Activated CD4-positive, alpha-beta T cell treated with anti-CD3 and anti-CD28 coated beads for 4 hours (primary cell): ENCODE data around the gene DUSP7.
"Not testable (repeated sequence)": the region's sequence is repeated elsewhere in the genome, so short reads cannot be mapped to it uniquely, and the experiment has no call there.

Source experiments
- DNase-seq, 2 donors: peaks; one replicate each; pipeline ENCODE4 v3.0.0-alpha.2; 2020

DUSP7 gene

DNA sequence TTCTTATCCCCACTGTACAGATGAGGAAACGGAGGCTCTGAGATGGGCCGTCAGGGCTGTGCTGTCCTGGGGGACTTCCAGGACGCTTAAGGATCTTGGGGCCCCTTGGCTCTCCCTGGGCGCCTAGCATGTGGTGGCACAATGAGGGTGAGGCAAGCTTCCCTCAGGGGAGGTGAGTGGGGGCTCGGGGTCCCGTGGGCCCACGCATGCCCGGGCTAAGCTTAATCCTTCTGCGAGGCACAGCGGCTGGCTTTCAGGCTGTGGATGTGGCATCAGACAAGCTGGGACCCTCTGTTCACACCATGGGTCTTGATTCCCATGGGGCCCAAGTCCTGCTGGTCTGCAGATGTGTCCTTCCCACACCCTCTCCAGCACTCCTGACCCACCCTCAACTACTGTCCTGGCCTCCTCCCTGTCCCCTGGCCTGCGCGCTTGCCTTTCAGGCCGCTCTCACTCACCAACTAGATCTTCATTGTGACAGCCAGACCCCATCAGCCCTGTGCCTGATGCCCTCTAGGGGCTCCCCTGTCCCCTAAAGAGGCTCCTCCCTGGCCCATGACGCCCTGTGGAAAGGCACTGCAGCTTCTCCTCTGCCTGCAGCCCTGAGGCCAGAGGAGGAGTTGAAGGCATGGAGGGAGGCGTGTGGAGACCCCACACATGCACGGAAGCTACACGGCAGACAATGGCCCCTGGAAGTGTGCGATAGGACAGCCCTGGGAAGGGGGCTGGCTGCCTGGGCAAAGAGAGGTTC, 11.3 kb downstream of the DUSP7 start:
- DNase-seq: no peak

DNA sequence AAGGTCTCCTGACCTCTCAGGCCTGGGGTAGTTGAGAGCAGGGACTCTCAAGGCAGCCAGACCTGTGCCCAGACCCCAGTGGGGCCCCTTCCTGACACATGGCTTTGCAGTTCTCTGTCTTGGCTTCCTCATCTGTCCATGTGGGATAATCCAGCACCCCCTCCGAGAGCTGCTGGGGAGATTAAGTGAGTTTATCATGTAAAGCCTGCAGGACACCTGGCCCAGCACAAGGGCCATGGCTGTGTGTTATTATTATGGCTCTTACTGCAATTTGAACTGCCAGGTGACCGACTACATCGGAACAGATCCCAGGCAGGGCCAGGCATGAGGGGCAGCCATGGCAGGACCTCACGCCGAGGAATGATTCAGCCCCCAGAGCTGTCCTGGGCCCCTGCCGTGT, 12.6 kb downstream of the DUSP7 start:
- no peak for DNase-seq

DNA sequence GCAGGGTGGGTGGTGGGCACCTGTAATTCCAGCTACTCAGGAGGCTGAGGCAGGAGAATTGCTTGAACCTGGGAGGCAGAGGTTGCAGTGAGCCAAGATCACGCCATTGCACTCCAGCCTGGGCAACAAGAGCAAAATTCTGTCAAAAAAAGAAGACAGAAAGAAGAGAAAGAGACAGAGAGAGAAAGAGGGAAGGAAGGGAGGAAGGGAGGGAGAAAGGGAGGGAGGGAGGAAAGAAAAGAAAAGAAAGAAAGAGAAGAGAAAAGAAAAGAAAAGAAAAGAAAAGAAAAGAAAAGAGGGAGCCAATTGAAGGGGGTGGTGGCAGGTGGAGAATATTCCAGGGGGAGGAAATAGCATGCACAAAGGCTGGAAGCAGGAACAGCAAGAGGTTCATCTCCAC, 13.3 kb downstream of the DUSP7 start:
- not testable (repeated sequence) for DNase-seq

DNA sequence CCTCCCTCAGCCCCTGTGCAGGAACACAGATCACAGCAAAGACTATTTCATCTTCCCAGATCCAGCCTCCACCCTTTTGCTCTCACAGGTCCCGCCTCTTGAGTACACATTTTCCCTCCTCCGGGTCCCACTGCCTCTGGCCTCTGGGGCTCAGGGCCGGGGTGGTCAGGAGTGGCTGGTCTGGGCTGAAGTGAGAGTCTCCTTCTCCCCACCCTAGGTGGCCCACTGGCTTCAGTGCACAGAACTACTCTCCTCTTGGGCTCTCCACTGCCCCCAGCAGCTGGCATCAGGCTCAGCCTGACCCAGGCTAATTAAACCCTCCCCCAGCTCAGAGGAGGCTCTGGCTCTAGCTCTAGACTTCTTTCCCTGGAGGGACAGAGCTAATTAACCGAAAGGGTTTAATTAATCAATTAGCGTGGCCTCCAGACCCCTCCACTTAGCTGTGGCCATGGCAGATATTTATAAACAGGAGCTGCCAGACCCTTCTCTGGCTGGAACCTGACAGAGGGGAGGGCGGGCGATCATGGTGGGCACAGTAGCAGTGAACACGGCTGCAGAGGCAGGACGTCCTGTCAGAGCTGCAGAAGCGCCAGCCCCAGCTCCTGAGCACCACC, 15.1 kb downstream of the DUSP7 start:
- DNase-seq: no peak

DNA sequence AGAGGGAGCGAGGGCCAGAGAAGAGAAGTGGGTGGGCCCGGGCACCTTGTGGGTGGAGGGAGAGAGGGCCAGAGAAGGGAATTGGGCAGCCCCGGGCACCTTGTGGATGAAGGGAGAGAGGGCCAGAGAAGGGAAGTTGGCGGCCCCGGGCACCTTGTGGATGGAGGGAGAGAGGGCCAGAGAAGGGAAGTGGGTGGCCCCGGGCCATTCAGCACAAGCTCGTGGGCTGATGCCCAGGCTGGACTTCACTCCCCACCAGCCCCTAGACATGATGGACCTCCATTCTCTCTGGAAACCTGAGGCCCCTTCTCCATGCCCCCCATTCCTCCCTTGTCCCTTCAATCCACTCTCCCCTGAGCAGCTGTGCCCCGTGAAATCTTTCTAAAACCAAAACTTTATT, 15.8 kb downstream of the DUSP7 start:
- no peak for DNase-seq

DNA sequence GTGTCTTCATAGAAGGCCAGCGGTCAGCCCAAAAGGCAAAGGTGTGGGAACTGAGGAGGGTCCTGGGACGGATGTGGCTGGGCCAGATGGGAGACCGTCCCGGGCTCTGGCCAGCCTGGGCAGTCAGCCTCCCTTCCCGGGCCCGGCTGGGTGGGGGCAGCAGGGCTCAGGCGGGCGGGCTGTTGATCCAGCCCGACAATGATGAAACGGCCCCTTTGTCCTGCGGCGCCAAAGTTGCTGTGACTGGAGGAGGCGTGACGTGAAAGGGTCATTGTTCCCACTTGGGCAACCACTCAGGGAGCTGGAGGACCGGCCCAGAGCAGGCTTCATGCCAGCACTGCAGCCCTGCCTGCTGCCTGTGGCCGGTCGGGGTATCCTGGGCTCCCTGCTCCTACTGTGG, 16.5 kb downstream of the DUSP7 start:
- DNase-seq: no peak

DNA sequence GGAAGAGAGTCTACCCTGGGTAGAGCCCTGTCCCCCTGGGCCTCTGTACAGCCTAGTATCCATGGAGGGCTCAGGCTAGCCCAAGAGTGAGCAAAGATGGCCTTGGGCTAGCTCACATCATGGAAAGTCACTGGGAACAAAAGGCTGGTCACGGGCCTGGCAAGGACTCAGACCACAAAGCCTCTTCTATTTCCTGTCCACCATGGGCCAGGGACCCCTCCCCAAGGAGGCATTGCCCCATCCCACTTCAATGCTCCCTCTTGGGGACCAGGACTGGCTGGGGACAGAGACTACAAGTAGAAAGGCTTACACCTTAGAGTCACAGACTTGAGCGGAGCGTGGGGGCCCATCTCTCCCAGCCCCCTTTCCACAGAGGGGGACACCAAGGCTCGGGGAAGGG, 16.9 kb downstream of the DUSP7 start:
- no peak for DNase-seq

DNA sequence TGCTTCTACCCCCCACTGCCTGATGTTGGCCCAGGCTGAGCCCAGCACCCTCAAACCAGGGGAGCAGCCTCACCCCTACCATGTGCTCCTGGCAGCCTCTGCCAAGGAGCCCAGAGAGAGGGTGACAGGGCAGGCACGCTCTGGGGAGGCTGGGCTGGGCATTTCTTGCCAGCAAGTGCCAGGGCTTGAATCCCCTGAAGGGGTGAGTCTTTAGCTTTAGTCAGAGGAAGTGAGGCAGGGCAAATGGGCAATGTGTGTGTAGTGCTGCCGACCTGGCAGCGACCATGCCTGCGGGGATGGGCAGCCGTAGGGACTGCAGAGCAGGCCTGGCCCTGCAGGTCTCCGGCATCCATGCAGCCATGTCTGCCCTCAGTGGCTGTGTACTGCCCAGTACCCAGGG, 18.1 kb downstream of the DUSP7 start:
- no peak for DNase-seq

DNA sequence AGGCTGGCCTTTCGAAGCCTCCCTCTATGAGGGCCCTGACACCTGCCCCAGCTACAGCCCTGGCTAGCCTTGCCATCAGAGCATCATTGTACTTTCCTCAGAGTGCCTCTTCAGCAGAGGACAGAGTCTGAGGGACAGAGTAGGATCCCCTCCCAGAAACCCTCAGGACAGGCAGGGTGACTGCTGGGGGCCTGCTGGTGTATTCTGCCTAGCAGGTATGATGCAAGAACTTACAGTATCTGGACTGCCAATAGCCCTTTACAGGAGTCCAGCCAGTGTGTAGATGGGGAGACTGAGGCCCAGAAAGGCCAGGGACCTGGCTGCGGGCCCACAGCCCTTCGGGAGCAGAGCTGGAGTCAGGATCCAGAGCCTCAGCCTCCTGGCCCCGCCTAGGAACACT, 19.1 kb downstream of the DUSP7 start:
- no peak for DNase-seq

DNA sequence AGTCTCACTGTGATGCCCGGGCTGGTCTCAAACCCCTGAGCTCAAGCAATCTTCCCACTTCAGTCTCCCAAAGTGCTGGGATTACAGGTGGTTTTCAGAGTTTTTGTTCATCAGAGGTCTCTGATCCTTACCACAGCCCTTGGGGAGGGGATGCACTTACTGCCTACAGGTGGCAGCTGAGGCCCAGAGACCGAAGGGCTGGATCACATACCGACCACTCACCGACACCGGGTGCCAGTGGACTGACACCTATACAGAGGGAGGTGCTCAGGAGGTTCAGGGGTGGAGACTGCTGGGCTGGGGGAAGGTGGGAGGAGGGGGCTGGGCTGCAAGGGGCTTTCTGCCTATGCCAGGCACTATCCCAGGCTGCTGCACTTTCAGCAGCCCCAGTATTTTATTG, 19.5 kb downstream of the DUSP7 start:
- peak in 1 of 2 donors; percentile 26 for DNase-seq

DNA sequence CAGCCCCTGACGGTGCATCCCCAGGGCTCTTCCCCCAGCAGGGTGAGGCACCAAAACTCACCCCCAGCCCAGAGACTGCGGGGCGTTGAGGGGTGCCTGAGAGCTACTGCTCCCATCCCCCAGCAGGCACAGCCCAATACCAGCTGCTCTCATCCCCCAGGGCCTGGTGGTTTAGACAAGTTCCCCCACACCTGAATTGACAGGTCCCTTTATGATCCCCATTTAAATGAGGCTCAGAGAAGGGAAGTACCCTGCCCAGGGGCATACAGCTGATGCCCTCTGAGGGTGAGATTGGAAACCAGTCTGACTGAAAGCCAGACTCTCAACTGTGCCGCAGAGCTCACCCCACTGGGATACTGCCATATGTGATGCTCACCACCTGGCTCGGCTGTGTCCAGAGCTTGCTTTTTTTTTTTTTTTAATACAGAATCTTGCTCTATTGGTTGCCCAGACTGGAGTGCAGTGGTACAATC, 20.1 kb downstream of the DUSP7 start:
- DNase-seq: no peak

DNA sequence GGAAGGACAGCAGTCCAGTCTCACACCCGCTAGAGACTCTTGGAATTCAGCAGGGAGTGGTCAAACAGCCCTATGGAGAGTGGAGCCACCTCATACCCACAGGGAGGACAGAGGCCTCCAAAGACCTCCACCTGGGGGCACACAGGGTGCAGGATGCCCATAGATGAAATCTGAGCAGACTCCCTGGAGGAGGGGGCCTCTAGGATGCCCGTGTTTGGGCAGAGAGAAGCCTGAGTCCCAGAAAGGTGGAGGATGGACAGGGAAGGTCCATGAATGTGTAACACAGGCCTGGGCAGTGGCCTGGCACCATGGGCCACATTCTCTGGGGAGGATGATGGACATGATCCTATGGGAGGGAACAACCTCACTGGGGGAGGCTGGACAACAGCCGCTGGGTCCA, 21.7 kb downstream of the DUSP7 start:
- DNase-seq: no peak

DNA sequence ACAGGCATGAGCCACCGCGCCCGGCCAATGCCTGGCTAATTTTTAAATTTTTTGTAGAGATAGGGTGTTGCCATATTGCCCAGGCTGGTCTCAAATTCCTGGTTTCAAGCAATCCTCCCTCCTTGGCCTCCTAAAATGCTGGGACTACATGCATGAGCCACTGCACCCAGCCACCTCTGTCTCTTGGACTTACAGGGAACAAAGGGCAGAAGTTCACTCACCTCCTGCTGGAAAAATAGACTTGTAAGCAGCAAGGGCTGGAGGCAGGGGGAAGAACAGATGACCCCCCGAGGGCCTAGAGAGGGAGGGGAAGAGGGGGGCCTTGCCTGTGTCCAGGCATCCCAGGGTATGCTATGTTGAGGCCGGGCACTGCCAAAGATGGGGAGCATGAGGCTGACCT, 22.2 kb downstream of the DUSP7 start:
- DNase-seq: no peak

DNA sequence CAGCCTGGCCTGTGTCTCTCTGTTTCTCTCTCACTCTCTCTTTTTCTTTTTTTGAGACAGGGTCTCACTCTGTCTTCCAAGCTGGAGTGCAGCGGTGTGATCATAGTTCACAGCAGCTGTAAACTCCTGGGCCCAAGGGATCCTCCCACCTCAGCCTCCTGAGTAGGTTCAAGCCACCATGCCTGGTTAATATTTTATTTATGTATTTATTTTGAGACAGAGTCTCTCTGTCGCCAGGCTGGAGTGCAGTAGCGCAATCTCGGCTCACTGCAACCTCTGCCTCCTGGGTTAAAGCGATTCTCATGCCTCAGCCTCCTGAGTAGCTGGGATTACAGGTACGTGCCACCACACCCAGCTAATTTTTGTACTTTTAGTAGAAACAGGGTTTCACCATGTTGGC, 22.6 kb downstream of the DUSP7 start:
- not testable (repeated sequence) for DNase-seq

DNA sequence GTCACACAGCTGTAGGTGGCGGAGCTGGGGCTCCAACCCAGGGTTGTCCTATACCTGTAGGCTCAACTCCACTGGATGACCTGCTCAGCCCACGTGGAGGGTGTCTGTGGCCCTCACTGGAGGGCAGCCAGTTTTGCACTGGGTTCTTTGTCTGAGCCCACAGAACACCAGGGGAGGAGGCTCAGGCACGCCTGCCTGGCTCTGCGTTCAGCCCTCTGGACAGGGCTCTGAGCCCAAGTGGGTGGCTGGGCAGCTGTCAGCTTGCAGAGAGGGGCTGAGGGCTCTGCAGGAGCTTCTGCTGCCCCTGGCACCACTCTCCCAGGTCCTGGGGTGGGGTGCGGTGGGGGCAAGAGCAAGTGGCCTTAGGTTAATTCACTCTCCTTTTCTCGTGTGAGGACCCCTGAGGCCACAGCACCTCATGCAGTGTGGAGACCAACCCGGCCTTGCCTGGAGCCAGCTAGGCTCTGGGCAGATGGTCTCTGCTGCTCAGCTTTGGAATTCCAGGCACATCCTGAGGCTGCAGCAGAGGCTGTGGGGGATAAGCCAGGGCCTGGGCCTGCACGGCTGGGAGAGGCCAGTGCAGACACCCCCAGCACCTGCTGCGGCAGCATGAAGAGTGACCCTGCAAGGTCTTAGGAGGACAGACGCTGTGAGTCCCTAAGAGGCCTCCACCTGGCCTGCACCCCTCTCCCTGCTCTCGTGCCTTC, 23.5 kb downstream of the DUSP7 start:
- no peak for DNase-seq

DNA sequence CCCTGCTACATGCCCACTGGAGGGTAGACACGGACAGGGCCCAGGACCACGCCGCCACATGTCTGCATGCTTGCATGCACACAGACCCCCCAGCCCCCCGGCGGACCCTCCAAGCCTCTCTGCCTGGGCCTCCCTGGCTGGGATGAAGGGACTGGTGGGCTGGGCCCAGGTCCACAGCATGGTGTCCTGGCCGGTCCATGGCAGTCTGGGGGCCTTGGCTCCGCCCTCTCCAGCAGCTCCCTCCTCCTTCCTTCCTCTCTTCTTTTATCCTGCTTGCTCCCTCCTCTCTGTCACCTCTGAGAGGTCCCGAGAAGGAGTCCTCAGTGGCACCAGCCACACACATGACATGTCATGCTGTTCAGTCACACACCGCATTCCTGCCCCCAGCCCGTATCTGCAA, 24.5 kb downstream of the DUSP7 start:
- DNase-seq: no peak

DNA sequence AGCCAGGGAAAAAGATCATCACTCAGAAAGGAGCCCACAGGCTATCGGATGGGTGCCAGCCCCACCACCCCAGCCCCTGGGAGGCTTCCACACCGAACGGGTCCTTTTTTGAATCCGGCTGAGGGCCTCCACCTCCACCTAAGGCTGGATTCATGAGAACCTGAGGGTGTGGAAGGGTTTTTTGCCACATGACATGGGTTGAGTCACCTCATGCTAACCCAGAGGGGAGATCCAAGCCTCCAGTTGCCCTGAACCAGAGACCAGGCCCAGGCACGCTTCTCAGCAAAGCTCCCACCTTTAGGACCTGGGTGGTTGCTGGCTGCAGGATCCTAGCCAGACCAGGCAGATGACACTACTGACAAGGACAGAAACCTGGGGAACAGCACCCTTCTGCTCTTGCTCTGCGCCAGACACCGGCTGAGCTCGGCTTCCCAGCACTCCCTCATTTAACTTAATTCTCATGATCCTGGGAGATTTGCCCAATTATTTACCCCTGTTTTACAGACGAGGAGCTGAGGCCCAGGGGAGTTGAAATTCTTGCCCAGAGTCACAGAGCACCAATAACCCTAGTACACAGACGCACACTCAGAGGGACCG, 25.6 kb downstream of the DUSP7 start:
- no peak for DNase-seq

DNA sequence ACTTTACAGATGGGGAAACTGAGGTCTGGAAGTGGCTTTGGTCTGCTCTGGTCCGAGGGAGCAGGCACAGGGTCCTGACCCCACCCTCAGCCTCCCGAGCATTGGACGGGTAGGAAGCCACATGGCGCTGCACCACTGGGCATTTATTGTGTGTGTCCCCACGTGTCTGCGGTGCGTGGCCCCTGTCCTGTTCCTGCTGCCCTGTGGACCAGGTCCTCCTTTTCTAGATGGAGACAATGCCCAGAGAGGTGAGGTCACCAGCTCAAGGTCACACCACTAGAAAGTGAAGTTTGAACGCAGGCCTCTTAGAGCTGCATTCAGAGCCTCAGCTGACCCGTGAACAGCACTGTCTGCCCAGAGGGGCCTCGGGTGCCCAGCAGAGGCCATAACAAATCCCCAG, 26.8 kb downstream of the DUSP7 start:
- DNase-seq: no peak

DNA sequence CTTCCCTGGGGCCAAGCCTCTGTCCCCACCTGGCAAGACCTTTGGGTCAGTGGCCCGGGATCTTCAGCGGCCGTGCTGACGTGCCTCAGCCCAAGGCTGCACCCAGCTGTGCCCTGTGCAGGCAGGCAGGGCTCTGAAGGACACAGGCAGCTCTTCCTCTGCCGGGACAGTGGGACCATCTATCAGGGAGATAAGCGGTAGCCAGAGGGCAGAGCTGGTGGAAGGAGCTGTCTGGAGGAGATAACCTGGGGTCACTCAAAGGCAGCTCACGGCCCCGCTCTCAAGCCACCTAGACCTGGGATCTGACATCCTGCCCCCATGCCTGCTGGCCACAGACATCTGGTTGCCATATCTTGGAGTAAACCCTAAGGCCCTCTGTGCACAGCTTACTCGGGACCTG, 27.3 kb downstream of the DUSP7 start:
- DNase-seq: no peak

DNA sequence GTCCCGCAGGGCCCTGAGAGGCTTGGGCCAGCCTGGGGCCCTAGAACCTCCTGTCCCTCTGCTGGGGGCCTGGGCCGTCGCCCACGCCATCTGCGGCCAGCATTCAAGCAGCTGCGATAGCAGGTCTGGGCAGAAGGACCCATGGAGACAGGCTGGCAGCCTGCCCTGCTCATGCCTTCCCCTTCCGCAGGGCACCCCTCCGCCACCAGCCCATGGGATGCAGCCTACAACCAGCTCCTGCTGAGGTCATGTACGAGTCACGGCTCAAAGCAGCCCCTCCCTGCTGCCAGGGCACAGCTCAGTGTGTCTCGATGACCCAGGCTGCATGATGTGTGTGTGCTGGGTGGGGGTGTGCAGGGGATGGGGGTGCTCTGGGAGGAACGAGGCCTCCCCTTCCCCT, 27.8 kb downstream of the DUSP7 start:
- DNase-seq: no peak

DNA sequence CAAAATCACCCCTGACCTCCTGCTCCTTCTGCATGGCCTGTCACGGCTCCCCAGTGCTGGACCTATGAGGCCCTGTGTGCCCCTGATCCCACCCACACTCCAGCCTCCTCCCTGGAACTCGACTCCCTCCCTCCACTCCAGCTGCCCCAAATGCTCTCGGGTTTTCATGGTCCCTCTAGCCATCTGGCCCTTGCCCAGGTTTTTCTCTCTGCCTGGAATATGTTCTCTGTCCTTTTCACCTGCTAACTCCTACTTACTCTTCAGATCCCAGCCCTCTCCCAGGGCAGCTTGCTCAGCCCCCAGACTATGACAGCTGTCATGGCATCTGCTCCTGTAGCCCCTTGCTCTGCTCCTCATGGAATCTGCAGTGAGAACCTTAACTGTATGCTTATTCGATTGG, 30.3 kb downstream of the DUSP7 start:
- DNase-seq: no peak

DNA sequence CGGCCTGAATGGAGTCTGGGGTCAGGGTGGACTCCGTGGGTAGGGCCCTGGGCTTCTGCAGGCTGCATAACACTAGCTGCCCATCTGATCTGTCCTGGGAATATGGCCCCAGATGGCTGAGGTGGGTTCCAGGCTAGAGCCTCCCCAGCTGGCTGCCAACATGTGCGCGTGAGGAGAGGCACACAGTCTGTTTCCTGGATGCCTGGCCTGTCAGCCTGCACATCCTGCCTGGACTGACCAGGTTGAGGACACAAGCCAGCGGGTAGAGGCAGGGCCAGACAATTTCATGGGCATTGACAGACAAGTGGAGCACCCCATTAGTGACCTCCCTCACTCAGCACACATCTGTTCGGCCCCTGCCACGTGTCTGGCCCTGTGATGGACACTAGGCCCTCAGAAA, 30.9 kb downstream of the DUSP7 start:
- no peak for DNase-seq

DNA sequence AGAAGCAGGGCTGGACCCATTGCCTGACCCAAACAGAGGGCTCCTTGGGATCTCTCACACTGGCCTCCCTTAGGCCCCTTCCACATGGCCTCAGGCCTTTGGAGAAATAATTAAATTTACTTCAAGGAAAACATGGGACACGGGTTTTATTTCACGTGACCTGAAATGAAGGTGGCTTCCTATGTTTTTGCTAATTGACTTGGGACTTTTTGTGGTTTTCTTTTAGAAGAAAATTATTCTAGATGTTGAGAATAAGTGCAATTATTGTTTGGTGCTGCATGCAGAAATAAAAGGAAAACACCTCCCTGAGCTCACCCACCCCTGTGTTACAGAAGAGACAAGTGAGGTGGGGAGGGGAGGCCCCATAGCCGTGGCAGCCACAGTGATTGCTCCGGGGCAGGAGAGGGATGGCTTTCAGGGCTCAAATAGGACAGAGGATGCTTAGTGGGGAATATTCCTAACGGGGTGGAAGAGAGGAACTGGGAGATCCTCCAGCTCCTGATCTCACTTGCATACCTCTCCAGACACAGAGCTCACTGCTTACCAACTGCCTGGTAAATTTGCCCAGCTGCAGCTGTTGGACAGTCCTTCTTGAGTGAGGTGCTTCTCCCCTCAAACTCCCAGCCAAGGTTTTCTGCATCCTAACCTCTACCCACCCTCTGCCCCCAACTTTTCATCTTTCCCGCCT, 31.5 kb downstream of the DUSP7 start:
- no peak for DNase-seq
